GM13977 (cell line): Measurements from ENCODE around the gene ATXN7L1.
"Not testable (repeated sequence)": the region's sequence is repeated elsewhere in the genome, so short reads cannot be mapped to it uniquely, and the experiment has no call there.

Experiments used
- DNase-seq: peaks from one replicate; pipeline ENCODE4 v3.0.0; 2012; ENCODE audit warnings: low spot score
- in situ Hi-C: fragments of 300-500 bp; cut with MboI; formaldehyde crosslinking; loops from one replicate; pipeline ENCODE4 v1.12.0; 2022; ENCODE audit warnings: low sequenced_read_pairs, low pct_unique_long_range_greater_than_20kb, mixed read lengths, inconsistent platforms; ENCODE audit not compliant: unreplicated experiment
- TF ChIP-seq, protein P1 (sequence below): IDR thresholded peaks from 2 replicates; pipeline ENCODE4 v1.5.1; 2012; ENCODE audit warnings: mild to moderate bottlenecking, control low read depth; ENCODE audit not compliant: insufficient read depth; ENCODE audit errors: extremely low read depth, missing control alignments

ATXN7L1 gene

DNA sequence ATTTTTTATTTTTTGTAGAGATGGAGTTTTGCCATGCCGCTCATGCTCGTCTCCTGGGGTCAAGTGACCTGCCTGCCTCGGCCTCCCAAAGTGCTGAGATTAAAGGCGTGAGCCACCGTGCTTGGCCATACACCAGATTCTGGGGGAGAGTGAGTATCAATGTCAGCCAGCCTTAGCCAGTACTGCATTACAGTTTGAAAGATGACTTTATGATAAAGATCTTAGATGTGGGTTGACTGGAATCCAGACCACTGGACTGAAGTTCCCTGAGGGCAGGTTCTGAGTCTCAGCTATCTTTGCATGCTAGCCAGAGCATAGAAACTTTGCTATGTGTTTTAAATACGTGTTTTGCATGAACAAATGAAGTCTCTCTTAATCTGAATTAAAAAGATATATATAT, 177.9 kb downstream of the ATXN7L1 start:
- DNase-seq, result no peak
- in situ Hi-C loops, result no loop called here
- TF ChIP-seq, protein P1, sequence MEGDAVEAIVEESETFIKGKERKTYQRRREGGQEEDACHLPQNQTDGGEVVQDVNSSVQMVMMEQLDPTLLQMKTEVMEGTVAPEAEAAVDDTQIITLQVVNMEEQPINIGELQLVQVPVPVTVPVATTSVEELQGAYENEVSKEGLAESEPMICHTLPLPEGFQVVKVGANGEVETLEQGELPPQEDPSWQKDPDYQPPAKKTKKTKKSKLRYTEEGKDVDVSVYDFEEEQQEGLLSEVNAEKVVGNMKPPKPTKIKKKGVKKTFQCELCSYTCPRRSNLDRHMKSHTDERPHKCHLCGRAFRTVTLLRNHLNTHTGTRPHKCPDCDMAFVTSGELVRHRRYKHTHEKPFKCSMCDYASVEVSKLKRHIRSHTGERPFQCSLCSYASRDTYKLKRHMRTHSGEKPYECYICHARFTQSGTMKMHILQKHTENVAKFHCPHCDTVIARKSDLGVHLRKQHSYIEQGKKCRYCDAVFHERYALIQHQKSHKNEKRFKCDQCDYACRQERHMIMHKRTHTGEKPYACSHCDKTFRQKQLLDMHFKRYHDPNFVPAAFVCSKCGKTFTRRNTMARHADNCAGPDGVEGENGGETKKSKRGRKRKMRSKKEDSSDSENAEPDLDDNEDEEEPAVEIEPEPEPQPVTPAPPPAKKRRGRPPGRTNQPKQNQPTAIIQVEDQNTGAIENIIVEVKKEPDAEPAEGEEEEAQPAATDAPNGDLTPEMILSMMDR, result no peak

DNA sequence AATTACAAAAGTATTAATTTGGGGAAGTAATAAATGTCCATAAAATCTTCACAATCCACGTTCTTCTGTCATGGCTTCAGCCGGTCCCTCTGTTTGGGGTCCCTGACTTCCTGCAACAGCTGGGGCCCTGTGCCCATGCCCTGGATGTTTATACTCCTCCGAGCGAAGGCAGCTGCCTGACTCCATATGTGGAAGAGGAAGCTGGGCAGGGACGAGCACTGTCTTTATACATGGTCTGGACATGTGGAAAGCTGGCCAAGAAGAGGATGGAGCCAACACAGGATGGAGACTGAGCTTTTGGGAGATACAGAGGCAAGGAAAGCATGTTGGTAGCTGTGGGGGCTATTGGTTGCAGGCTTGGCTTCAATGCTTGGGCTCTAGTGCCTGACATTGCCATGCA, 178.6 kb downstream of the ATXN7L1 start:
- TF ChIP-seq, protein P1, result no peak
- no peak for DNase-seq
- in situ Hi-C loops, result no loop called here

DNA sequence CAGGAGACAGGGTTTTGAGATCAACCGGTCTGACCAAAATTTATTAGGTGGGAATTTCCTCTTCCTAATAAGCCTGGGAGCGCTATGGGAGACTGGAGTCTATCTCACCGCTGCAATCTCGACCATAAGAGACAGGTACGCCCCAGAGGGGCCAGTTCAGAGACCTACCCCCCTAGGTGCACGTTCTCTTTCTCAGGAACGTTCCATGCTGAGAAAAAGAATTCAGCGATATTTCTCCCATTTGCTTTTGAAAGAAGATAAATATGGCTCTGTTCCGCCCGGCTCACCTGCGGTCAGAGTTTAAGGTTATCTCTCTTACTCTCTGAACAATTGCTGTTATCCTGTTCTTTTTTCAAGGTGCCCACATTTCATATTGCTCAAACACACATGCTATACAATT, 179.2 kb downstream of the ATXN7L1 start:
- DNase-seq, in situ Hi-C loops: not testable (repeated sequence)

DNA sequence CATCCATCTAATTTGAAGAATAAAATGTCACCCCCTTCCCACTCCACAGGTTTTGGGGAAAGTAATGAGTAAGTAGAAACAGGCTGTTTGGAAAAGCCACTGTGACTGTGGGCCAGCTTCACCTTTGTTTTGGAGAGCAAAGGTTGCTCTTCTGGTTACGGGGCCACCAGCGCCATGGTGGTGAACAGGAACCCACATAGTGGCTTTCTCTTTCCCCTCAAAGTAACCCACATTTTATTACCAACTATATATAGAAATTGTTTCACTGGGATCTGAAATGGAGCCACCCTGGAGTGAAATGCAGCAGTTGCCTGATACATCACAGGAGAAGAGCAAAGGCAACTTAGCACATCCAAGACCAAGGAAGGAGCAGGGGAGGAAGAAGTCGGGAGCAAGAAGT, 182.8 kb downstream of the ATXN7L1 start:
- in situ Hi-C loops, result no loop called here
- DNase-seq, result no peak
- TF ChIP-seq, protein P1, result no peak

DNA sequence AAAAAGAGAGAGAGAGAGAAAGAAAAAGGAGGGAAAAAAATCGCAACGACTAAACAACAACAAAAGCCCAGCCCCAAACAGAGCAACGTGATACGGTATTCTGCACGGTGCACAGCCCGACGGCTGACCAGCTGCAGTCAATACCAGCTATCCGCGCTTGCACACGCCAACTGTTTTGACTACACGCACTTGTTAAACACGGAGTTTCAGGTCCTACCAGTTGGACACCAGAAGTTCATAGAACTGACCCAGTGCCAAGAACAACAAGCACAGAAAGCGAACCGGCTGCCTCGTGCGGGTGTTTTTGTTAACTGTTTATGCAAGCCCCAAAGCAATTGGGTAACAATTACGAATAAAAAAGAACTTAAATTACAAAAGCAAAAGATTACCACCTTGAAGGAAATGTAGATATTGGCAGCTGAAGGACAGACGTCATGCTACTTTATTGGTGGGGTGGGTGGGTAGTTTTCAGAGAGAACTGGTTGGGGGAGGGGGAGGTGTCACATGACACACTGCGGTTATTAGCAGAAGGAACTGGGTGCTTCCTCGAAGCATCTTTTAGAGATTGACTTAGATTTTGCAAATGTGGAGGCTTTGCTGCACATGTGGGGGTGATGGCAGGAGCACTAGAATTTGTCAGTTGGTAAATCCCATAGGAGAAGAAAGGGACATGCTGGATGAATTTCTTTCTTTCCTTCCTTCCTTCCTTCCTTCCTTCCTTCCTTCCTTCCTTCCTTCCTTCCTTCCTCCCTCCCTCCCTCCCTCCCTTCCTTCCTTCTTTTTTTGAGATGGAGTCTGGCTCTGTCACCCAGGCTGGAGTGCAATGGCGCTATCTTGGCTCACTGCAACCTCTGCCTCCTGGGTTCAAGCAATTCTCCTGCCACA, 184.5 kb downstream of the ATXN7L1 start:
- TF ChIP-seq, protein P1, result no peak
- in situ Hi-C loops, result no loop called here
- peak; percentile 35 for DNase-seq

DNA sequence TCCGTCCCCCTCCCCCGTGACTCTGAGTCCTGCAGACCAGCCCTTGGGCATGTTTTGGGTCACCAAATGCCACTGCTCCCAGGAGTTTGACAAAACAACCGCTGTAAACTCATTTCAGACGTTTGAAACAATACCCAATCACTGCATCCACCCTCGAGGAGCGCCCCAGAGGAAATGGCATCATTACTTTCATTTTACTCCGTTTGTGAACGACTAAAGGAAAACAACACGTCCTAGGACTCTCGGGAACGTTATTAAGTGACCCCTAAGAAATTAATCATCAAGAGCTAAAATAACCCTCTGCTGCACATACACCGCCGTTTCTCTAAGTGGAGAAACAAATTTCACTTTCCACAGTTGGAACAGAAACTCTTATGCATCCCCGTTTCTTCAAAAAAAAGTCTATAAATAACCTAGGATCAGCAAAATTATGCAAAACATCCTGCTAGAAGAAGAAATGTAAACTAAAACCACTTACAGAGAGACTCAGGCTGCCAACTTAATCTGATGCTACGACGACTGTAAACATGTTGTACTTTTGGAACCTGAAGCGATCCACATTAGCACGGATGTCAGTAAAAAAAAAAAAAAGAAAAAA, 185.2 kb downstream of the ATXN7L1 start:
- in situ Hi-C loops, result no loop called here
- peak; percentile 49 for DNase-seq
- TF ChIP-seq, protein P1, result no peak

DNA sequence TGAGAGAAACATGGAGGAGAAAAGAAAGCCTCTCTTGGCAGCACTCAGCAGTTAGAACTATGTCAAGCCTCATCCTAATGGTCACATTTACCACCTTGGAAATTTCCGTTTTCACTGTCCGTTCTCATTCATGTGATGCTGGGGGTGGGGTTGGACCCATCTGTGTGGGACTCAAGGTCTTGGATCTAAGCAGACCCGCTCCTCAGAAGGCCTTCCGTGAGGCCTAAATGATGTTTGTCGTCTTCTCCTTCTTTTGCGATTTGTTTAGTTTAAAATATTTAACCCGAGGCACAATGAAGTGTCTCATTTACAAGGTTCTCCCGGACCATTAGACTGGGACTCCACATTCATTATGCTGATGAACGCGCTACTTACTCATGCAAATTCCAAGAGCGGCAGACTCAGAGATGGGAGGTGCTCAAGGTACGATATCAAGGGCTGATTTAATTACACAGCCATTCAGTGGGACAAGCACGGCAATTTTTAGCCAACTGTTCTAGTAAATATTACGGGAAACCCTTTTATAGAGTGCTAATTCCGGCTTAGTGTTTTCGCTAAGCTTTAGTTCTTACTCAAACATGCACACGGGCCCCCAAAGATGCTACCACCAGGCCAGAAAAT, 186.0 kb downstream of the ATXN7L1 start:
- TF ChIP-seq, protein P1, result no peak
- DNase-seq, result no peak
- in situ Hi-C loops, result no loop called here
